Smooth muscle cell of trachea (primary cell): ENCODE results near the gene LGALS1. TPM values are rescaled to one million over a fixed set of nuclear protein-coding genes. Genes with fewer than 3 reads are reported as not detected.

ENCODE experiments used
- total RNA-seq: library from RNA; depleted of rRNA; stranded (reverse); fragments of >200 nt; gene quantifications from 2 replicates; pipeline ENCODE4 v1.2.1, GENCODE V29; 2014

LGALS1 gene
- total RNA-seq = 5,552 and 9,643 TPM in 2 replicates

DNA sequence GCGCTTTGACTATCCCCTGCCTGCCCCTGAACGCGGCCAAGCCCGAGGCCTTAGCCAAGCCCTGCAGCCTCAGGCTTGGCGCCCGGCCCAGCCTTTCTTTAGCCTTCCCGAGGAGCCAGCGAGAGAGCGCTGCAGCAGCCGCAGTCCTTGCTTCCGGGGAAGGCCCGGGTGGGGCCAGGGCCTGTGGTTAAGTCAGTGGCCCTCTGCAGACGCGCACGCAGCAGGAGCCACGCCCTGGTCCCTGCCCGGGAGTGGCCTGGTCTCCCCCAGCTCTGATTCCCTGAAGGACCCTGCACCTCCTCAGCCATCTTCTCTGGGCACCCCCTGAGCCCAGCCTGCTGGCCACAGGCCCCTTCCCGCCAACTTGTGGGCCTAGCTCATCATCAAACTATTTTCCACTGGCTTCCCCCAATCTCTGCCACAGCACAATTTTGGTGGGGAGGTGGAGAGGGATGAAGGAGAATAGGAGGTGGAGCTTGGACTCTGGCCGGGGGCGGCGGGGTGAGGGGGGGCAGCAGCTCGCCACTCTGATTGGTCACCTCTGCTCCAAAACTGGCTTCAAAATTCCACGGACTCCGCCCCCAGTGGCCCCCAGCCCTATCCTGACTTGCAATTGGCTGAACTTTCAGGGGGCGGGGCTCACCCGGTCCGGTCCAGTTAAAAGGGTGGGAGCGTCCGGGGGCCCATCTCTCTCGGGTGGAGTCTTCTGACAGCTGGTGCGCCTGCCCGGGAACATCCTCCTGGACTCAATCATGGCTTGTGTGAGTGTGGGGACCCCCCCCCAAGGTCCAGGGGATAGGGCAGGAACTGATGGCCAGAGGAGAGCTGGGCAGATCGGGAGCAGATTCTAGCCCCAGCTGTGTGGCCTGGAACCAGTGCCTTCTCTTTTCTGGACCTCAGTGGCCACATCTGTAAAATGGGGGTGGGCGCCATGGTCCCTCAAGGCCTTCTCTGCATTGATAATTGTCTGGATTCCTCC, at the start of gene LGALS1:
Gene LGALS1 (plus strand): TSS at position 686 of the 979 bp plus-strand sequence. CDS start 67 bp downstream, at position 753.

DNA sequence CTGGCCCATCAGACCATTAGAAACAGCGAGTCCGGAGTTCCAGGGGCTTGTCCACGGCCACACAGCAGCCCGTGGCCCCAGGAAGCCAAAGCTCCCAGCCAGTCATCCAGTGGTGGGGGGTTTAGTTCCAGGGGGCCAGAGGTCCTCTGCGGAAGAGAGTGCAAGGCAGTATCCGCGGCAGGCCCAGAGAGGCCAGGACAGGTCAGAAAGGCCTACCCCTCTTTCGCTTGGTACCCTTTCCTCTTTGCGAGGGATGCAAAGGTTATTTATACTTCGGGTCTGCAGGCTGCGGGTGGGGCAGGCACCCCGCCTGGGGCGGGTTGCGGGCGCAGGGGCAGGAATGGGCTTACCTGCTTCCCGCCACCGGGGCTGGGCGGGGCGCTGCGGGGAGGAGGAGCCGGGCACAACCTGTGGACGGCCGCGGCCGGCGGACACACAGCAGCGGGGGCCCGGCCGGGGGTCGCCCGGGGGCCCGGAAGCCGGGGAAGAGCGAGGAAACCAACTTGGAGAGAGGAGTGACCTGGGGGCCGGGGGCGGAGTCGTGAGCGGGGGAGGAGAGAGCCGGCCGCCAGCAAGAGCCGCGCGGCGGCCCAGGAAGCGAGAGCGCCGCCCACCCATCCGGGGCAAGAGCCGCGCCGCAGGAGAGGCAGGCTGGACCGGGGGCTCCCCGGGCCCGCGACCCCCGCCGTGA, 36.2 kb upstream of the LGALS1 start, which contains the start of gene SH3BP1:
Gene SH3BP1 (plus strand): TSS at position 600 of the 691 bp plus-strand sequence. CDS start 119 bp downstream, outside the sequence.

DNA sequence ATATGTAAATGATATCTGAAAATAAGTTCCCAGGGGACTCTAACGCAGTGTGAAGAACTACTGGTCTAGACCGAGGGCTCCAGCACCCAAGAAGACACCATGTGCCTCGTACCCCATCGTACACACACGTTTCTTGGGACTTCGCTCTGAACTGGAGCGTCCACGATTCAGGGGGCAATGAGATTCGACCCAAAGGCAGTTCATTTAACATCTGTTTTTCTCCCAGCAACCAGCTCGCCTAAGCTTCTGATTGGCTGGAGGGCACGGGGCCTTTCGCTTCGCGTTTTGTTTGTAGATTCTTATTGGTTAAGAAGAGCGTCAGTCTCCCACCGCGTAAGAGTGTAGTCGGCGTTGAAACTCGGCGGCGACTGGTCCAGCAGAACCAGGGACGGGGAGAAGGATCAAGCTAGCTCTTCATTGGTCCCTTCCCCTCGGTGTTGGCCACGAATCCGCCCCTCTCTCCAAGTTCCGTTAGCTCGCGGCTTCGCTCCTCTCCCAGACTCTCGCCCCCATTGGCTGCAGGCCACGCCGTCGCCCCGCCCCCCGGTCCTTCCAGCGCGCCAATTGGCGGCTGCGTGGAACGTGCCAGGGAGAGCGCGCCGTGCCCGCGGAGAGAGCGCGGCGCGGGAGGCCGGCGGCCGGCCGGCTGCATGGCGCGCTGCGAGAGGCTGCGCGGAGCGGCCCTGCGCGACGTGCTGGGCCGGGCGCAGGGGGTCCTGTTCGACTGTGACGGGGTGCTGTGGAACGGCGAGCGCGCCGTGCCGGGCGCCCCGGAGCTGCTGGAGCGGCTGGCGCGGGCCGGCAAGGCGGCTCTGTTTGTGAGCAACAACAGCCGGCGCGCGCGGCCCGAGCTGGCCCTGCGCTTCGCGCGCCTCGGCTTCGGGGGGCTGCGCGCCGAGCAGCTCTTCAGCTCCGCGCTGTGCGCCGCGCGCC, 17.0 kb upstream of the LGALS1 start, which contains the start of gene PDXP:
Gene PDXP (plus strand): TSS at position 591 of the 933 bp plus-strand sequence. CDS start 60 bp downstream, at position 651.

DNA sequence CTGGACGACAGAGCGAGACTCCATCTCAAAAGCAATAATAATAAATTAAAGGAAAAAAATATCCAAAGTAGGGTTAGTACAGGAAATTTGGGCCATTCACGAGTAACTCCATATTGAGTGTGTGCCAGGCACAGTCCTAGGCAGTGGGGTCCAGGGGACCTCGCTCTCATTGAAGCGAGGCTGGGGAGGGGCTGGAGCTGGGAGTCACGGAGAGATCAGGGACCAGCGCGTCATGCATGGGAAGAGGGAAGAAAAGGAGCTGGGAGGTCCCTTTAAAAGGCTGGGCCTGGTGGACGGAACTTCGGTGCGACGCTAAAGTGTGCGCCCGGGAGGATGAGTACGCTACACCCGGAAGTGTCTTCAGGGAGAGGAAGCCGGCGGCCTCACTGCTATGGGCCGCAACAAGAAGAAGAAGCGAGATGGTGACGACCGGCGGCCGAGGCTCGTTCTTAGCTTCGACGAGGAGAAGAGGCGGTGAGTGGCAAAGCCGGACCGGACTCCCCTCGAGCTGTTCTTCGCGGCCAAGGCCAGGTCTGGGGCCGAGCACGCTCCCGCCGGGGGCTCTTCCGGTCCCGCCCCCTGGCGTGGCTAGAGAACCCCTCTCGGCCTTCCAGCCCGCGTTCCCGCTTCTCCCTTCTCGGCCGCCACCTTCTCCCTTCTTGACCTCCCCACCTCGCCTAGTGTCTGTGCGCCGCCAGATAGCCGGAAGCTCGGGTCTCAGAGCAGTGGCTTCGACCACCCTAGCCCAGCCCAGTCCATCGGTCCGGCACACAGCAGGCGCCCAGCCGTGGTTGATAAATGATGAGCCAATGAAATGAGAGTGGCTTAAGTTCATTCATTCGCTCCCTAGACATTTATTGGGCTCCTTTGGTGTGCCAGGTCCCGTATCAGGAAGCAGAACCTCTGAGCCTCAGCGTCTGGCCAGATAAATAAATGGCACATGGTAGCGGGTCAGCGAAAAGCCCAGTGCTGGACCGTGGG, 10.9 kb downstream of the LGALS1 start, which contains the start of gene NOL12:
Gene NOL12 (plus strand): TSS at position 342 of the 981 bp plus-strand sequence. CDS start 50 bp downstream, at position 392.

DNA sequence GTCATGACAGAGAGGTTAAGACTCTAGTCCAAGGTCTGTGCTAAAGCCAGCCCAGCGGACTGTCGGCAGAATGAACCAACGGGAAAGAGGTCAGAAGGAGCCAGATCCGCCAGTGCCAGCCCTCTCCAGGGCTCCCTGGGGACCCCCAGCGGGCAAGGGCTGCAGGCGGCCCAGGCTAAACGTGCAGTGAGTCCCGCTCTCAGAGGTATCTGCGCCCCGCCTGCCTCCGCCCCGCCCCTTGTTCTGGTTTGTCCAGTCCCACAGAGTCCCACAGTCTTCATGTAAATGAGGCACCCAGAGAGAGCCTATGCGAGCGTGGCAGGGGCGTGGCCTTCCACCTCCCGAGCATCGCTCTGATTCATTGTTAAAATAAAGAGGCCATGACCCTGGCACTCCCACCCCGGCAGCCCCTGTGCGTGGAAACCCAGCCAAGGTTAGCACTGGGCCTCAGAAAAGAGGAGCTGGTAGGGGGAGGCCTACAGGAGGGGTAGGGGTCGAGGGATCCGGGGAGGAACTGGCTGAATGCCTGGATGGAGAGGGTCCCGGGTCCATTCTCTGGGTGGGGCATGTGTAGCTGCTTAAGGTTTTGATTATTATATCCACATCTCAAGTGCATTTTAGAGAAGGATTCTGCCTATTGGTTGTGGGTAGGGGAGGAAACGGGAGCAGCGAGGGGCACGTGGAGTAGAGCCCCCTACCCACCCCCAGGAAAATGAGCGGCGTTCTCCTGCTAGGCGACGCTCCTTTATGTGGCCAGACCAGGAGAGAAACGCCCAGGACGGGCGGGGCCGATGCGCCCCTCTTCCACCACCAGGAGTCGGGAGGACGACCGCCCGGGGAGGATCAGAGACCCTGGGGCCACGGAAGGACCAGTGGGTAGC, 21.5 kb downstream of the LGALS1 start, which contains the start of gene TRIOBP:
Gene TRIOBP (plus strand): TSS at position 392 of the 881 bp plus-strand sequence. CDS start 4,318 bp downstream, outside the sequence.

Other genes starting within 250 kb of the LGALS1 start
- under 0.01 TPM in 1 of 2 replicates, not detected in the other for gene ELFN2, start 248.2 kb upstream of the LGALS1 start, total RNA-seq
- gene MFNG, start 189.3 kb upstream of the LGALS1 start, total RNA-seq = 0.33 and 1.5 TPM in 2 replicates
- gene CARD10, start 156.2 kb upstream of the LGALS1 start, total RNA-seq = 2.0 and 4.1 TPM in 2 replicates
- gene CDC42EP1, start 115.2 kb upstream of the LGALS1 start, total RNA-seq = 12.4 and 22.0 TPM in 2 replicates
- gene LGALS2, start 95.5 kb upstream of the LGALS1 start, total RNA-seq = not detected in 2 replicates
- 52.3 and 53.2 TPM in 2 replicates for gene GGA1, start 66.8 kb upstream of the LGALS1 start, total RNA-seq
- gene SH3BP1, start 36.0 kb upstream of the LGALS1 start, total RNA-seq = 11.5 and 11.7 TPM in 2 replicates
- 6.4 and 9.1 TPM in 2 replicates for gene PDXP, start 16.9 kb upstream of the LGALS1 start, total RNA-seq
- 16.0 and 29.7 TPM in 2 replicates for gene NOL12, start 10.7 kb downstream of the LGALS1 start, total RNA-seq
- 296 and 339 TPM in 2 replicates for gene TRIOBP, start 21.4 kb downstream of the LGALS1 start, total RNA-seq
- 27.5 and 27.6 TPM in 2 replicates for gene GCAT, start 132.3 kb downstream of the LGALS1 start, total RNA-seq
- gene GALR3, start 147.7 kb downstream of the LGALS1 start, total RNA-seq = not detected in 2 replicates
- gene ANKRD54, start 168.7 kb downstream of the LGALS1 start, total RNA-seq = 25.0 and 36.7 TPM in 2 replicates
- gene EIF3L, start 173.8 kb downstream of the LGALS1 start, total RNA-seq = 313 and 409 TPM in 2 replicates
- gene MICALL1, start 230.7 kb downstream of the LGALS1 start, total RNA-seq = 16.7 and 27.3 TPM in 2 replicates